Retina (tissue), 1 donor: ENCODE data around the gene C15orf39.
"Not testable (repeated sequence)": the region's sequence is repeated elsewhere in the genome, so short reads cannot be mapped to it uniquely, and the experiment has no call there.

Source experiments
- DNase-seq: peaks from one replicate; pipeline ENCODE4 v3.0.0-alpha.2; 2016

C15orf39 gene

GRCh38 chr15:75232826-75233503 is 31.3 kb downstream of the C15orf39 start:
- DNase-seq, result no peak

GRCh38 chr15:75233504-75234190 is 32.0 kb downstream of the C15orf39 start:
- DNase-seq, result no peak

GRCh38 chr15:75234191-75234810 is 32.6 kb downstream of the C15orf39 start:
- DNase-seq, result no peak

- no peak for DNase-seq
Observed at GRCh38 chr15:75235051-75235673, 33.5 kb downstream of the C15orf39 start.

GRCh38 chr15:75235760-75236729 is 34.4 kb downstream of the C15orf39 start:
- DNase-seq, result no peak

- DNase-seq, result no peak
Observed at GRCh38 chr15:75237316-75237982, 35.8 kb downstream of the C15orf39 start.

GRCh38 chr15:75238150-75238549 is 36.5 kb downstream of the C15orf39 start:
- no peak for DNase-seq

- not testable (repeated sequence) for DNase-seq
Observed at GRCh38 chr15:75245741-75246140, 44.1 kb downstream of the C15orf39 start.

- DNase-seq, result not testable (repeated sequence)
Observed at GRCh38 chr15:75248991-75249390, 47.3 kb downstream of the C15orf39 start.

- DNase-seq, result no peak
Observed at GRCh38 chr15:75249726-75250125, 48.0 kb downstream of the C15orf39 start.

- not testable (repeated sequence) for DNase-seq
Observed at GRCh38 chr15:75251343-75251742, 49.7 kb downstream of the C15orf39 start.

GRCh38 chr15:75252285-75252684 is 50.6 kb downstream of the C15orf39 start:
- DNase-seq, result not testable (repeated sequence)

- DNase-seq, result not testable (repeated sequence)
Observed at GRCh38 chr15:75258034-75258433, 56.4 kb downstream of the C15orf39 start, which contains the start of gene GOLGA6C. Gene GOLGA6C (plus strand): TSS chr15:75258334. CDS start chr15:75258599, 265 bp downstream.

GRCh38 chr15:75258620-75259343 is 57.1 kb downstream of the C15orf39 start:
- DNase-seq, result not testable (repeated sequence)

- DNase-seq, result not testable (repeated sequence)
Observed at GRCh38 chr15:75259873-75260272, 58.2 kb downstream of the C15orf39 start.
